ENCODE data around the gene GRIN1.

DNA sequence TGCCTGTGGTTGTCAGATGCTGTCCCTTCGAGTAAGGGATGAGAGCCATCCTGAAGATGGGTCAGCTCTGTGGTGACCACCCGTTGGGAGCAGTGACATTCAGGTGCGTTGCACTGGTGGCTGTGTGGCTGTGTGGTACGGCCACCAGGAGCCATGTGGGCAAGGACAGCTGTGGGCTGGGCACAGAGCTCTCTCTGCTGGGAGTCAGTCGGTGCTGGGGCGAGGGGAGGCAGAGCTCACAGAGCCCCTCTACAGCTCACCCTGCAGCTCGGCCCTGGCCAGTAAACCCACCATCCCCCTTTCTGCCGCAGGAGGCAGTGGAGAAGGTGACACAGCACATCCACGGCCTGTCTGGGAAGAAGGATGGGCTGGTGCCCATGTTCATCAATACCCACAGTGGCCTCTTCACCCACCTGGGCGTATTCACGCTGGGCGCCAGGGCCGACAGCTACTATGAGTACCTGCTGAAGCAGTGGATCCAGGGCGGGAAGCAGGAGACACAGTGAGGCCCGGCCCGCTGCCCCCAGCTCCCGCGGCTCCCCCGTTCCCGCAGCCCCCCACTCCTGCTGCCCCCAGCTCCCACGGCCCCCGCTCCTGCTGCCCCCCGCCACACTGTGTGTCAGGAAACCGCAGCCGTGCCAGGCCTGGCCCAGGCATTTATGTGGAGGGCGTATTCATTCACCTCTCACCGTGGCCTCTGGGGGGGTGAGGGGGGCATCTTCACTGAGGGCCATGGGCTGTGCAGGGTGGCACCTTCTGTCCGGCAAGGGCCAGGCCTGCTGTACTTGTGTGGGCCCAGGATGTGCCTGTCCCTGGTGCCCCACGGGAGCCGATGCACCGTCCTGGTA, 32.9 kb upstream of the GRIN1 start:
- TF ChIP-seq, protein P1, sequence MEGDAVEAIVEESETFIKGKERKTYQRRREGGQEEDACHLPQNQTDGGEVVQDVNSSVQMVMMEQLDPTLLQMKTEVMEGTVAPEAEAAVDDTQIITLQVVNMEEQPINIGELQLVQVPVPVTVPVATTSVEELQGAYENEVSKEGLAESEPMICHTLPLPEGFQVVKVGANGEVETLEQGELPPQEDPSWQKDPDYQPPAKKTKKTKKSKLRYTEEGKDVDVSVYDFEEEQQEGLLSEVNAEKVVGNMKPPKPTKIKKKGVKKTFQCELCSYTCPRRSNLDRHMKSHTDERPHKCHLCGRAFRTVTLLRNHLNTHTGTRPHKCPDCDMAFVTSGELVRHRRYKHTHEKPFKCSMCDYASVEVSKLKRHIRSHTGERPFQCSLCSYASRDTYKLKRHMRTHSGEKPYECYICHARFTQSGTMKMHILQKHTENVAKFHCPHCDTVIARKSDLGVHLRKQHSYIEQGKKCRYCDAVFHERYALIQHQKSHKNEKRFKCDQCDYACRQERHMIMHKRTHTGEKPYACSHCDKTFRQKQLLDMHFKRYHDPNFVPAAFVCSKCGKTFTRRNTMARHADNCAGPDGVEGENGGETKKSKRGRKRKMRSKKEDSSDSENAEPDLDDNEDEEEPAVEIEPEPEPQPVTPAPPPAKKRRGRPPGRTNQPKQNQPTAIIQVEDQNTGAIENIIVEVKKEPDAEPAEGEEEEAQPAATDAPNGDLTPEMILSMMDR (conservative IDR thresholded peaks at IDR 0.05; ENCODE audit: low read length): no peak
- TF ChIP-seq EZH2phosphoT487 (IDR thresholded peaks at IDR 0.05; ENCODE audit: borderline replicate concordance, low read depth, low read length): no peak
